ENCODE data around the gene DPP7. TPM values are rescaled to one million over a fixed set of nuclear protein-coding genes. Genes with fewer than 3 reads are reported as not detected.
A peak's percentile ranks its signal among the peaks of the same experiment; 100 is the strongest.

DPP7 gene
- total RNA-seq, 1 experiment from 2014 or later = 230 TPM

GRCh38 chr9:137062384-137062783, 52.1 kb downstream of the DPP7 start:
- intact Hi-C loops (cut with micrococcal nuclease; ENCODE audit: unreplicated experiment) = no loop called here
- Histone ChIP-seq H3K4me1 (no peaks in the 10 kb centered on the region), H3K9me3 (no peaks in the 10 kb centered on the region), H3K4me3 (ENCODE audit: low read depth, low read length) (no peak overlapping the region), H3K27me3 (replicated peaks; ENCODE audit: control insufficient read depth, insufficient read depth, low read length) (no peaks in the 10 kb centered on the region), H3K36me3 (ENCODE audit: control insufficient read depth, insufficient read depth, low read length) (no peaks in the 10 kb centered on the region)
- ChIA-PET CTCF (interaction anchor here (2.1 kb wide), 1 partner anchor 16 kb away, joined by 31 read pairs; the partner anchor contains the start of gene NPDC1), POLR2A (no interaction called here)
- no peak for DNase-seq
- Mint-ChIP-seq H3K27me3 (ENCODE audit: insufficient read depth, unreplicated experiment) (no peaks in the 10 kb centered on the region), H3K27ac (ENCODE audit: unreplicated experiment) (no peak overlapping the region), H3K4me3 (ENCODE audit: unreplicated experiment) (no peak overlapping the region), H3K36me3 (ENCODE audit: insufficient read depth, unreplicated experiment) (peaks cover 13% of the 10 kb centered on the region), H3K9me3 (ENCODE audit: unreplicated experiment) (no peaks in the 10 kb centered on the region), H3K4me1 (ENCODE audit: low read depth, unreplicated experiment) (no peaks in the 10 kb centered on the region)
- BruUV-seq (replicated peaks) = TSS peak; percentile 58
- no peak for TF ChIP-seq CTCF (IDR thresholded peaks at IDR 0.05; ENCODE audit: insufficient read depth in 1 of 2, low read depth in 1 of 2, low read length in 1 of 2, severe bottlenecking in 1 of 2, unreplicated experiment in 1 of 2)

Other genes with a start within 250 kb of the DPP7 start
- gene EDF1, start 248.4 kb downstream of the DPP7 start, total RNA-seq (2022) = 429 and 476 TPM in 2 replicates
- gene TRAF2, start 228.2 kb downstream of the DPP7 start, total RNA-seq (2022) = 41.7 and 50.0 TPM in 2 replicates
- gene FBXW5, start 170.0 kb downstream of the DPP7 start, total RNA-seq (2022) = 66.8 and 76.1 TPM in 2 replicates
- 0.77 and 1.3 TPM in 2 replicates for gene C8G, start 169.5 kb downstream of the DPP7 start, total RNA-seq (2022)
- 20.0 and 23.2 TPM in 2 replicates for gene LCN12, start 162.5 kb downstream of the DPP7 start, total RNA-seq (2022)
- gene PTGDS, start 137.2 kb downstream of the DPP7 start, total RNA-seq (2022) = not detected in 2 replicates
- not detected in 2 replicates for gene LCNL1, start 131.7 kb downstream of the DPP7 start, total RNA-seq (2022)
- gene PAXX, start 122.3 kb downstream of the DPP7 start, total RNA-seq (2022) = 66.2 TPM in 2 replicates
- gene CLIC3, start 118.2 kb downstream of the DPP7 start, total RNA-seq (2022) = 4.5 and 4.7 TPM in 2 replicates
- 22.6 and 27.3 TPM in 2 replicates for gene ABCA2, start 86.5 kb downstream of the DPP7 start, total RNA-seq (2022)
- not detected in 2 replicates for gene FUT7, start 82.6 kb downstream of the DPP7 start, total RNA-seq (2022)
- gene NPDC1, start 68.6 kb downstream of the DPP7 start, total RNA-seq (2022) = 44.1 and 49.2 TPM in 2 replicates
- 2.9 and 3.4 TPM in 2 replicates for gene ENTPD2, start 60.7 kb downstream of the DPP7 start, total RNA-seq (2022)
- 53.3 and 57.5 TPM in 2 replicates for gene SAPCD2, start 44.2 kb downstream of the DPP7 start, total RNA-seq (2022)
- gene UAP1L1, start 37.2 kb downstream of the DPP7 start, total RNA-seq (2022) = 22.7 and 24.6 TPM in 2 replicates
- gene MAN1B1, start 27.7 kb downstream of the DPP7 start, total RNA-seq (2022) = 57.7 and 58.0 TPM in 2 replicates
- 1.9 and 3.7 TPM in 2 replicates for gene GRIN1, start 24.4 kb upstream of the DPP7 start, total RNA-seq (2022)
- 2.9 and 3.0 TPM in 2 replicates for gene LRRC26, start 55.3 kb upstream of the DPP7 start, total RNA-seq (2022)
- gene TMEM210, start 57.3 kb upstream of the DPP7 start, total RNA-seq (2022) = 0.70 TPM in 1 of 2 replicates, not detected in the other
- 66.8 and 67.5 TPM in 2 replicates for gene ANAPC2, start 73.8 kb upstream of the DPP7 start, total RNA-seq (2022)
- gene SSNA1, start 73.9 kb upstream of the DPP7 start, total RNA-seq (2022) = 62.3 and 62.7 TPM in 2 replicates
- gene TPRN, start 86.0 kb upstream of the DPP7 start, total RNA-seq (2022) = 34.2 and 37.7 TPM in 2 replicates
- 36.9 and 38.4 TPM in 2 replicates for gene TMEM203, start 90.9 kb upstream of the DPP7 start, total RNA-seq (2022)
- 29.0 and 31.8 TPM in 2 replicates for gene NDOR1, start 91.0 kb upstream of the DPP7 start, total RNA-seq (2022)
- gene RNF208, start 107.5 kb upstream of the DPP7 start, total RNA-seq (2022) = 6.3 and 6.5 TPM in 2 replicates
- gene CYSRT1, start 110.4 kb upstream of the DPP7 start, total RNA-seq (2022) = 1.7 and 1.8 TPM in 2 replicates
- 0.27 TPM in 1 of 2 replicates, not detected in the other for gene RNF224, start 112.8 kb upstream of the DPP7 start, total RNA-seq (2022)
- 0.19 TPM in 1 of 2 replicates, not detected in the other for gene SLC34A3, start 116.2 kb upstream of the DPP7 start, total RNA-seq (2022)
- 481 and 487 TPM in 2 replicates for gene TUBB4B, start 126.6 kb upstream of the DPP7 start, total RNA-seq (2022)
- gene STPG3, start 136.6 kb upstream of the DPP7 start, total RNA-seq (2022) = not detected in 2 replicates
- gene NELFB, start 140.6 kb upstream of the DPP7 start, total RNA-seq (2022) = 79.1 and 79.8 TPM in 2 replicates
- 1.8 and 1.9 TPM in 2 replicates for gene TOR4A, start 163.0 kb upstream of the DPP7 start, total RNA-seq (2022)
- 22.1 and 24.7 TPM in 2 replicates for gene NRARP, start 187.5 kb upstream of the DPP7 start, total RNA-seq (2022)

Measured in Caco-2 (cell line).